ENCODE measurements around the gene NPR2. TPM values are rescaled to one million over a fixed set of nuclear protein-coding genes. Genes with fewer than 3 reads are reported as not detected.

NPR2 gene
- total and polyA plus RNA-seq, 2 donors (not counting 3 experiments of a cell fraction or from before 2014, with no cell fraction given), result 16.4 to 25.6 TPM

GRCh38 chr9:35854091-35854762 is 62.8 kb downstream of the NPR2 start:
- intact Hi-C loops (cut with micrococcal nuclease), result no loop called here
- POLR2A ChIA-PET, result no interaction called here

More at GRCh38 chr9:35854091-35854762, 62.8 kb downstream of the NPR2 start:
- dilution Hi-C loops (cut with MboI; ENCODE audit: extremely low pct_ligation_motif_present, low sequenced_read_pairs), result no loop called here
- Histone ChIP-seq H3K79me2 (ENCODE audit: control insufficient read depth, insufficient read depth, low read length) (no peaks in the 10 kb centered on the region), H3K4me2 (ENCODE audit: insufficient read depth, low read length) (no peak overlapping the region), H3K9me3 (replicated peaks; ENCODE audit: control insufficient read depth, insufficient read depth, low read length) (no peaks in the 10 kb centered on the region), H3K36me3 (ENCODE audit: control insufficient read depth in 2 of 2, extremely low read depth in 1 of 2, insufficient read depth in 2 of 2, low read length in 2 of 2) (no peaks in the 10 kb centered on the region), H3K4me3 (replicated peaks in 1 of 3; ENCODE audit: insufficient read depth in 1 of 3, low read depth in 1 of 3, low read length in 3 of 3) (no peak overlapping the region), H3K9ac (replicated peaks; ENCODE audit: extremely low read depth, insufficient read depth, low read length) (no peak overlapping the region), H3K27me3 (ENCODE audit: control insufficient read depth in 2 of 2, insufficient read depth in 2 of 2, low read length in 2 of 2) (peaks cover 22 to 41% of the 10 kb centered on the region in 2 experiments), H3K9me1 (replicated peaks; ENCODE audit: control insufficient read depth, extremely low read depth, insufficient read depth, low read length) (no peaks in the 10 kb centered on the region), H4K20me1 (replicated peaks; ENCODE audit: control insufficient read depth, extremely low read depth, insufficient read depth, low read length) (no peaks in the 10 kb centered on the region), H2AFZ (ENCODE audit: low read depth, low read length) (no peak overlapping the region), H3K4me1 (ENCODE audit: control insufficient read depth, extremely low read depth, insufficient read depth, low read length) (no peaks in the 10 kb centered on the region), H3K27ac (ENCODE audit: insufficient read depth, low read depth, low read length) (no peak overlapping the region)
- FAIRE-seq (no peak), DNase-seq (ENCODE audit: low read depth, low spot score) (no peak)
- CTCF ChIA-PET, result interaction anchor here (1.3 to 1.4 kb wide), 2 partner anchors 28 to 64 kb away, joined by 3 to 5 read pairs; no protein-coding TSS in a partner anchor
- no peak for TF ChIP-seq GATA2 (IDR thresholded peaks at IDR 0.05; ENCODE audit: insufficient read depth, insufficient read length, low read depth, low read length)
- no peak for TF ChIP-seq JUN (IDR thresholded peaks at IDR 0.05; ENCODE audit: borderline replicate concordance, insufficient read depth, insufficient read length, low read depth)
- TF ChIP-seq POLR2A (IDR thresholded peaks at IDR 0.05; ENCODE audit: low read depth, low read length), result no peak
- no peak for TF ChIP-seq FOS (IDR thresholded peaks at IDR 0.05; ENCODE audit: borderline replicate concordance, insufficient read depth, low read length)
- TF ChIP-seq MYC (IDR thresholded peaks at IDR 0.05; ENCODE audit: low read depth, low read length), result no peak
- no peak for TF ChIP-seq MAX (IDR thresholded peaks at IDR 0.05; ENCODE audit: insufficient read depth, insufficient read length)
- no peak for TF ChIP-seq CTCF (IDR thresholded peaks at IDR 0.05; ENCODE audit: extremely low read depth in 1 of 2, insufficient read depth in 1 of 2, low read depth in 1 of 2, low read length in 2 of 2)
- no TSS peak for BruUV-seq (replicated peaks)
